H1 (cell line): ENCODE measurements around the gene PDE9A. TPM values are rescaled to one million over a fixed set of nuclear protein-coding genes. Genes with fewer than 3 reads are reported as not detected.

ENCODE experiments used
- CTCF ChIA-PET: fragments of 300-600 bp; sonication (Branson Sonifier 250); formaldehyde crosslinking; loops from one replicate; lab custom pipeline; 2021; ENCODE audit not compliant: partially characterized antibody; lab: Charles Lee
- POLR2A ChIA-PET: fragments of 300-600 bp; sonication (Branson Sonifier 250); formaldehyde crosslinking; loops from one replicate; lab custom pipeline; 2021; ENCODE audit warnings: inconsistent platforms; ENCODE audit not compliant: partially characterized antibody; lab: Charles Lee
- DNase-seq, 2 experiments: peaks; one replicate each; pipeline versions ENCODE4 v3.0.0 to v3.0.0-alpha.2; 2010 to 2022; ENCODE audit warnings: low spot score in 2 of 2, low read depth in 1 of 2, mixed read lengths in 1 of 2
- FAIRE-seq: peaks from 2 replicates; lab custom pipeline; 2011; peaks lifted over from hg19 to GRCh38; lab: Jason Lieb, UNC
- H2AFZ ChIP-seq: 2 replicates; pipeline ENCODE4 v1.8.1; 2012; ENCODE audit warnings: low read length, inconsistent platforms
- H2AK5ac ChIP-seq: 2 replicates; pipeline ENCODE4 v1.6.1; 2013; ENCODE audit warnings: low read depth, low read length
- H2BK120ac ChIP-seq: replicated peaks from 2 replicates; pipeline ENCODE3; 2013; ENCODE audit warnings: low read depth, low read length, inconsistent platforms
- H2BK12ac ChIP-seq: 2 replicates; pipeline ENCODE4 v1.6.1; 2013; ENCODE audit warnings: low read depth, low read length
- H2BK15ac ChIP-seq: 2 replicates; pipeline ENCODE4 v1.6.1; 2013; ENCODE audit warnings: low read length
- H2BK20ac ChIP-seq: 2 replicates; pipeline ENCODE4 v1.6.1; 2013; ENCODE audit warnings: low read length
- H2BK5ac ChIP-seq: 2 replicates; pipeline ENCODE4 v1.6.1; 2013; ENCODE audit warnings: low read depth, low read length
- H3K14ac ChIP-seq: 2 replicates; pipeline ENCODE4 v1.6.1; 2013; ENCODE audit warnings: inconsistent platforms; ENCODE audit not compliant: insufficient read length
- H3K18ac ChIP-seq: 2 replicates; pipeline ENCODE4 v1.6.1; 2013; ENCODE audit warnings: low read length; ENCODE audit errors: extremely low read depth
- H3K23ac ChIP-seq: 2 replicates; pipeline ENCODE4 v1.6.1; 2013; ENCODE audit warnings: inconsistent platforms; ENCODE audit not compliant: insufficient read length
- H3K23me2 ChIP-seq: 2 replicates; pipeline ENCODE4 v1.6.1; 2013; ENCODE audit warnings: low read depth, low read length
- H3K27ac ChIP-seq: 2 replicates; pipeline ENCODE4 v1.6.1; 2011; ENCODE audit warnings: low read depth, low read length, inconsistent platforms
- H3K27me3 ChIP-seq, 4 experiments: replicated peaks in 1 of 4; 1 replicate in 1 of 4; 2 replicates in 3 of 4; pipeline versions ENCODE4 v1.6.1 to v1.8.1; 2011 to 2013; ENCODE audit warnings: low read length in 3 of 4, mild to moderate bottlenecking in 3 of 4, inconsistent platforms in 2 of 4, mixed read lengths in 2 of 4, moderate library complexity in 1 of 4; ENCODE audit not compliant: control insufficient read depth in 3 of 4, insufficient read depth in 3 of 4; ENCODE audit errors: extremely low read depth in 1 of 4
- H3K36me3 ChIP-seq, 4 experiments: 2 replicates each; pipeline versions ENCODE4 v1.6.1 to v1.8.1; 2011 to 2013; ENCODE audit warnings: mild to moderate bottlenecking in 4 of 4, low read length in 3 of 4, moderate library complexity in 2 of 4, control low read depth in 1 of 4, inconsistent platforms in 1 of 4; ENCODE audit not compliant: insufficient read depth in 4 of 4, control insufficient read depth in 2 of 4
- H3K4ac ChIP-seq: replicated peaks from 2 replicates; pipeline ENCODE3; 2013; ENCODE audit warnings: low read length, low read depth, mixed read lengths, inconsistent platforms; ENCODE audit not compliant: insufficient read length
- H3K4me1 ChIP-seq, 4 experiments: replicated peaks in 1 of 4; 1 replicate in 1 of 4; 2 replicates in 3 of 4; pipeline versions ENCODE4 v1.6.1 to v1.8.1; 2011 to 2013; ENCODE audit warnings: low read length in 3 of 4, inconsistent platforms in 2 of 4, mixed read lengths in 1 of 4; ENCODE audit not compliant: insufficient read depth in 4 of 4, control insufficient read depth in 3 of 4
- H3K4me2 ChIP-seq, 2 experiments: 2 replicates each; pipeline versions ENCODE4 v1.6.1 to v1.8.1; 2011 to 2013; ENCODE audit warnings: low read depth in 2 of 2, low read length in 2 of 2, control low read depth in 1 of 2, inconsistent platforms in 1 of 2, mild to moderate bottlenecking in 1 of 2; ENCODE audit not compliant: insufficient read depth in 1 of 2
- H3K4me3 ChIP-seq, 4 experiments: fragments of 200-600, 300-600 bp in 1 of 4; sonication (generic), shearing (Covaris generic), sonication (Bioruptor Twin) in 1 of 4; 2 replicates each; pipeline versions ENCODE4 v1.5.1 to v1.8.1; 2011 to 2016; ENCODE audit warnings: low read length in 4 of 4, low read depth in 3 of 4, control low read depth in 2 of 4, inconsistent platforms in 2 of 4, mild to moderate bottlenecking in 2 of 4, mixed read lengths in 1 of 4, moderate library complexity in 1 of 4; ENCODE audit not compliant: insufficient read depth in 2 of 4; ENCODE audit errors: extremely low read depth in 1 of 4
- H3K56ac ChIP-seq: replicated peaks from 2 replicates; pipeline ENCODE3; 2013; ENCODE audit warnings: low read depth, mild to moderate bottlenecking, mixed read lengths, low read length, inconsistent platforms; ENCODE audit not compliant: insufficient read length
- H3K79me1 ChIP-seq: 2 replicates; pipeline ENCODE4 v1.6.1; 2013; ENCODE audit warnings: low read depth, low read length, control low read depth
- H3K79me2 ChIP-seq, 2 experiments: 2 replicates each; pipeline versions ENCODE4 v1.6.1 to v1.8.1; 2012 to 2013; ENCODE audit warnings: low read length in 2 of 2, mild to moderate bottlenecking in 2 of 2, inconsistent platforms in 1 of 2; ENCODE audit not compliant: insufficient read depth in 2 of 2, control insufficient read depth in 1 of 2
- H3K9ac ChIP-seq, 4 experiments: replicated peaks in 1 of 4; 1 replicate in 1 of 4; 2 replicates in 3 of 4; pipeline versions ENCODE4 v1.6.1 to v1.8.1; 2011 to 2013; ENCODE audit warnings: low read depth in 3 of 4, low read length in 3 of 4, control low read depth in 2 of 4, mild to moderate bottlenecking in 2 of 4, moderate library complexity in 2 of 4, inconsistent platforms in 1 of 4; ENCODE audit errors: extremely low read depth in 1 of 4
- H3K9me3 ChIP-seq, 2 experiments: 2 replicates each; pipeline versions ENCODE4 v1.6.1 to v1.8.1; 2012 to 2013; ENCODE audit warnings: mild to moderate bottlenecking in 2 of 2, moderate library complexity in 2 of 2, control low read depth in 1 of 2, inconsistent platforms in 1 of 2, low read depth in 1 of 2, low read length in 1 of 2, mixed read lengths in 1 of 2; ENCODE audit not compliant: insufficient read depth in 2 of 2
- H4K20me1 ChIP-seq, 2 experiments: replicated peaks in 1 of 2; 2 replicates each; pipeline versions ENCODE3 to v1.8.1; 2011 to 2013; ENCODE audit warnings: inconsistent platforms in 2 of 2, low read length in 2 of 2, mild to moderate bottlenecking in 1 of 2; ENCODE audit not compliant: insufficient read depth in 2 of 2, control insufficient read depth in 1 of 2
- H4K5ac ChIP-seq: 2 replicates; pipeline ENCODE4 v1.6.1; 2013; ENCODE audit warnings: low read length, low read depth, mixed read lengths, inconsistent platforms; ENCODE audit not compliant: insufficient read length
- H4K8ac ChIP-seq: 2 replicates; pipeline ENCODE4 v1.8.0; 2013; ENCODE audit warnings: mild to moderate bottlenecking, moderate library complexity, low read length, inconsistent platforms; ENCODE audit not compliant: insufficient read depth; ENCODE audit errors: extremely low read depth
- H4K91ac ChIP-seq: replicated peaks from 2 replicates; pipeline ENCODE3; 2013; ENCODE audit warnings: low read length, mixed read lengths, inconsistent platforms; ENCODE audit not compliant: insufficient read length
- ATF3 ChIP-seq: IDR thresholded peaks from 2 replicates; pipeline ENCODE4 v1.6.1; 2011; ENCODE audit warnings: low read depth, mild to moderate bottlenecking, low read length; ENCODE audit not compliant: insufficient read depth
- BCL11A ChIP-seq, 2 experiments: IDR thresholded peaks; one replicate each; pipeline ENCODE4 v1.6.1; 2011; ENCODE audit warnings: low read depth in 2 of 2, low read length in 2 of 2, mild to moderate bottlenecking in 2 of 2
- CEBPB ChIP-seq: IDR thresholded peaks from 2 replicates; pipeline ENCODE4 v1.6.1; 2012; ENCODE audit warnings: low read depth, low read length
- CREB1 ChIP-seq: IDR thresholded peaks from 2 replicates; pipeline ENCODE4 v1.6.1; 2012; ENCODE audit warnings: inconsistent platforms
- GTF2F1 ChIP-seq: IDR thresholded peaks from 2 replicates; pipeline ENCODE4 v1.6.1; 2012; ENCODE audit warnings: low read depth, low read length, improper control_type of control experiment, borderline replicate concordance
- HDAC2 ChIP-seq, 2 experiments: fragments of 300-600 bp in 1 of 2; sonication (generic) in 1 of 2; IDR thresholded peaks; 2 replicates each; pipeline ENCODE4 v1.6.1; 2011 to 2012; ENCODE audit warnings: low read depth in 2 of 2, low read length in 2 of 2, mild to moderate bottlenecking in 2 of 2, moderate library complexity in 2 of 2, borderline replicate concordance in 1 of 2, inconsistent platforms in 1 of 2
- HDAC6 ChIP-seq: IDR thresholded peaks from one replicate; pipeline ENCODE4 v1.7.1; 2012; ENCODE audit warnings: low read depth, mild to moderate bottlenecking, inconsistent platforms, low read length, moderate library complexity
- JUND ChIP-seq: IDR thresholded peaks from 2 replicates; pipeline ENCODE4 v1.6.1; 2011; ENCODE audit warnings: mild to moderate bottlenecking, improper control_type of control experiment, low read length
- KDM5A ChIP-seq: fragments of 200-600 bp; IDR thresholded peaks from 2 replicates; pipeline ENCODE4 v1.7.1; 2012; ENCODE audit warnings: mild to moderate bottlenecking, low read length, inconsistent platforms, mixed read lengths
- NRF1 ChIP-seq: IDR thresholded peaks from 2 replicates; pipeline ENCODE4 v1.6.1; 2011; ENCODE audit warnings: mild to moderate bottlenecking, low read depth, low read length, improper control_type of control experiment
- RBBP5 ChIP-seq: IDR thresholded peaks from 2 replicates; pipeline ENCODE4 v1.7.1; 2012; ENCODE audit warnings: low read depth, mild to moderate bottlenecking, inconsistent platforms, low read length, moderate library complexity, borderline replicate concordance
- RFX5 ChIP-seq: IDR thresholded peaks from 2 replicates; pipeline ENCODE4 v1.6.1; 2011; ENCODE audit warnings: low read depth, low read length, improper control_type of control experiment, borderline replicate concordance
- SIN3A ChIP-seq, 2 experiments: IDR thresholded peaks in 1 of 2; conservative IDR thresholded peaks in 1 of 2; 2 replicates each; pipeline ENCODE4 v1.6.1; 2011 to 2012; ENCODE audit warnings: low read length in 2 of 2, improper control_type of control experiment in 1 of 2, low read depth in 1 of 2, mild to moderate bottlenecking in 1 of 2
- SRF ChIP-seq: IDR thresholded peaks from 2 replicates; pipeline ENCODE4 v1.6.1; 2011; ENCODE audit warnings: mild to moderate bottlenecking, low read depth, low read length, moderate library complexity
- WGBS, 2 experiments: shearing (Covaris generic) in 1 of 2; methylation state at CpG; one replicate each; pipeline versions ENCODE4 v1.1.6 to v1.1.7; 2013 to 2015; ENCODE audit warnings: low lambda C conversion rate in 2 of 2, mixed read lengths in 2 of 2, inconsistent platforms in 1 of 2, low coverage in 1 of 2, missing lambda C conversion rate in 1 of 2; ENCODE audit not compliant: insufficient replicate concordance in 2 of 2, insufficient coverage in 1 of 2, insufficient read length in 1 of 2; ENCODE audit errors: extremely low coverage in 1 of 2, missing lambda C conversion rate in 1 of 2; 5-methylcytosine and 5-hydroxymethylcytosine counted together
- polyA plus RNA-seq, 7 experiments: library from polyadenylated mRNA; depleted of rRNA in 3 of 7; stranded (reverse) in 5 of 7; unstranded in 2 of 7; fragments of >200 nt in 5 of 7; fragments of 200-250 nt in 2 of 7; gene quantifications; 1 replicate in 5 of 7; 2 replicates in 1 of 7; 4 replicates in 1 of 7; pipeline versions ENCODE4 v1.2.1 to v1.2.3, GENCODE V29; 2011 to 2013; ENCODE audit warnings: missing spikeins in 2 of 7, mixed read lengths in 2 of 7
- total RNA-seq: library from RNA; stranded (reverse); fragmentation: NEBNext Ultra II Directional; extraction: Animal tissue kit (Norgen Biotek cat#: 25700); gene quantifications from 2 replicates; pipeline ENCODE4 v1.2.1, GENCODE V29; 2021

The PDE9A gene
- total and polyA plus RNA-seq, 2 of the 8 experiments (the other 6 are each of a cell fraction or from before 2014, with no cell fraction given) = 39.2 to 45.9 TPM

GRCh38 chr21:42612390-42612789 is 41.0 kb upstream of the PDE9A start:
- Histone ChIP-seq H2AK5ac (no peak overlapping the region), H4K5ac (no peak overlapping the region), H2AFZ (no peak overlapping the region), H4K8ac (no peak overlapping the region), H3K4me1 (no peaks in the 10 kb centered on the region), H2BK12ac (no peak overlapping the region), H3K23me2 (peaks cover 11% of the 10 kb centered on the region; the same call in 1 of the 2 replicates), H3K27ac (no peak overlapping the region), H3K9ac (no peak overlapping the region), H2BK120ac (no peak overlapping the region), H3K79me1 (no peaks in the 10 kb centered on the region), H3K4me2 (no peak overlapping the region), H3K14ac (no peak overlapping the region), H3K4me3 (no peak overlapping the region), H3K23ac (no peak overlapping the region), H2BK15ac (no peak overlapping the region), H2BK20ac (no peak overlapping the region), H3K9me3 (no peaks in the 10 kb centered on the region), H3K79me2 (no peaks in the 10 kb centered on the region), H3K27me3 (peaks cover 0 to 2% (median 0%) of the 10 kb centered on the region in 4 experiments; a peak in 2 of 7 replicates), H4K20me1 (peaks cover 0 to 7% of the 10 kb centered on the region in 2 experiments), H3K18ac (no peak overlapping the region), H3K4ac (no peak overlapping the region), H4K91ac (no peak overlapping the region), H3K56ac (no peak overlapping the region), H3K36me3 (no peaks in the 10 kb centered on the region; a peak in 1 of 8 replicates), H2BK5ac (no peak overlapping the region)
- CTCF ChIA-PET = interaction anchor here (0.9 kb wide), 1 partner anchor 17 kb away, joined by 4 read pairs; no protein-coding TSS in a partner anchor
- DNase-seq (no peak), FAIRE-seq (no peak)
- WGBS, 2 experiments = 100% methylated on average over 1 of the region's 1 CpG; no CpG with 5 or more reads in 1 of the 2 experiments
- POLR2A ChIA-PET = no interaction called here
- no peak for TF ChIP-seq SIN3A (conservative IDR thresholded peaks at IDR 0.05 in 1 of 2, IDR thresholded peaks at IDR 0.05 in 1 of 2; ENCODE audit: low read depth in 1 of 2, low read length in 2 of 2)
- no peak for TF ChIP-seq KDM5A
- TF ChIP-seq RFX5 = no peak
- no peak for TF ChIP-seq ATF3
- no peak for TF ChIP-seq JUND
- TF ChIP-seq HDAC6 = no peak
- TF ChIP-seq CEBPB = no peak
- TF ChIP-seq CREB1 = no peak
- TF ChIP-seq GTF2F1 = no peak
- no peak for TF ChIP-seq BCL11A (IDR thresholded peaks at IDR 0.05; ENCODE audit: low read depth in 2 of 2, low read length in 2 of 2)
- TF ChIP-seq HDAC2 (IDR thresholded peaks at IDR 0.05; ENCODE audit: borderline replicate concordance in 1 of 2, low read depth in 2 of 2, low read length in 2 of 2) = no peak
- TF ChIP-seq RBBP5 = no peak
- TF ChIP-seq NRF1 = no peak
- no peak for TF ChIP-seq SRF
